Measurements from ENCODE around the gene DSCAML1. TPM values are rescaled to one million over a fixed set of nuclear protein-coding genes. Genes with fewer than 3 reads are reported as not detected.

The DSCAML1 gene
- total RNA-seq, 2 experiments from 2014 or later, result 1.4 to 3.1 TPM

GRCh38 chr11:117554601-117555333 is 242.2 kb downstream of the DSCAML1 start:
- Mint-ChIP-seq H3K27ac (no peak overlapping the region), H3K4me3 (no peak overlapping the region), H3K36me3 (no peaks in the 10 kb centered on the region), H3K4me1 (no peaks in the 10 kb centered on the region), H3K27me3 (peaks cover 8% of the 10 kb centered on the region), H3K9me3 (no peaks in the 10 kb centered on the region)
- DNase-seq (no peak), ATAC-seq (ENCODE audit: low read depth) (no peak)
- POLR2A ChIA-PET, result no interaction called here

- ATAC-seq (ENCODE audit: low read depth) (no peak), DNase-seq (no peak)
- Mint-ChIP-seq H3K4me3 (no peak overlapping the region), H3K9me3 (no peaks in the 10 kb centered on the region), H3K4me1 (no peaks in the 10 kb centered on the region), H3K27ac (no peak overlapping the region), H3K36me3 (no peaks in the 10 kb centered on the region), H3K27me3 (peaks cover 8% of the 10 kb centered on the region)
- POLR2A ChIA-PET, result no interaction called here
These were observed 244.4 kb downstream of the DSCAML1 start for GRCh38 chr11:117552626-117553025.

- no peaks in the 10 kb centered on the region for H3K36me3 Mint-ChIP-seq
- H3K27ac Mint-ChIP-seq, result no peak overlapping the region
- no peak for DNase-seq
- no peak for ATAC-seq (ENCODE audit: low read depth)
- POLR2A ChIA-PET, result no interaction called here
- H3K4me3 Mint-ChIP-seq, result no peak overlapping the region
- no peaks in the 10 kb centered on the region for H3K4me1 Mint-ChIP-seq
- H3K27me3 Mint-ChIP-seq, result peaks cover 8% of the 10 kb centered on the region
- no peaks in the 10 kb centered on the region for H3K9me3 Mint-ChIP-seq
These were observed 245.2 kb downstream of the DSCAML1 start for GRCh38 chr11:117551761-117552343.

GRCh38 chr11:117550466-117550865 is 246.6 kb downstream of the DSCAML1 start:
- no peak for ATAC-seq (ENCODE audit: low read depth)
- H3K36me3 Mint-ChIP-seq, result no peaks in the 10 kb centered on the region
- H3K4me1 Mint-ChIP-seq, result no peaks in the 10 kb centered on the region
- no peaks in the 10 kb centered on the region for H3K9me3 Mint-ChIP-seq
- no peak overlapping the region for H3K27ac Mint-ChIP-seq
- POLR2A ChIA-PET, result no interaction called here
- H3K27me3 Mint-ChIP-seq, result peaks cover 8% of the 10 kb centered on the region
- no peak for DNase-seq
- no peak overlapping the region for H3K4me3 Mint-ChIP-seq

- DNase-seq (no peak), ATAC-seq (ENCODE audit: low read depth) (no peak)
- POLR2A ChIA-PET, result no interaction called here
- Mint-ChIP-seq H3K36me3 (no peaks in the 10 kb centered on the region), H3K27ac (no peak overlapping the region), H3K4me3 (no peak overlapping the region), H3K4me1 (no peaks in the 10 kb centered on the region), H3K9me3 (no peaks in the 10 kb centered on the region), H3K27me3 (peaks cover 4% of the 10 kb centered on the region)
These were observed 247.6 kb downstream of the DSCAML1 start for GRCh38 chr11:117549417-117549816.

GRCh38 chr11:117548876-117549275 is 248.1 kb downstream of the DSCAML1 start:
- Mint-ChIP-seq H3K36me3 (no peaks in the 10 kb centered on the region), H3K27me3 (peaks cover 2% of the 10 kb centered on the region), H3K9me3 (no peaks in the 10 kb centered on the region), H3K27ac (no peak overlapping the region), H3K4me3 (no peak overlapping the region), H3K4me1 (no peaks in the 10 kb centered on the region)
- no peak for ATAC-seq (ENCODE audit: low read depth)
- no peak for DNase-seq
- POLR2A ChIA-PET, result no interaction called here

- Mint-ChIP-seq H3K9me3 (no peaks in the 10 kb centered on the region), H3K27ac (no peak overlapping the region), H3K36me3 (no peaks in the 10 kb centered on the region), H3K4me3 (no peak overlapping the region), H3K27me3 (peaks cover 1% of the 10 kb centered on the region), H3K4me1 (no peaks in the 10 kb centered on the region)
- POLR2A ChIA-PET, result no interaction called here
- DNase-seq (no peak), ATAC-seq (ENCODE audit: low read depth) (no peak)
These were observed 249.1 kb downstream of the DSCAML1 start for GRCh38 chr11:117547946-117548345.

GRCh38 chr11:117547195-117547850 is 249.7 kb downstream of the DSCAML1 start:
- Mint-ChIP-seq H3K4me3 (no peak overlapping the region), H3K27ac (no peak overlapping the region), H3K27me3 (peaks cover 3% of the 10 kb centered on the region), H3K36me3 (no peaks in the 10 kb centered on the region), H3K9me3 (no peaks in the 10 kb centered on the region), H3K4me1 (no peaks in the 10 kb centered on the region)
- DNase-seq, result no peak
- ATAC-seq (ENCODE audit: low read depth), result no peak
- POLR2A ChIA-PET, result no interaction called here

GRCh38 chr11:117546431-117547194 is 250.4 kb downstream of the DSCAML1 start:
- peaks cover 4% of the 10 kb centered on the region for H3K27me3 Mint-ChIP-seq
- H3K9me3 Mint-ChIP-seq, result no peaks in the 10 kb centered on the region
- DNase-seq (no peak), ATAC-seq (ENCODE audit: low read depth) (no peak)
- no peak overlapping the region for H3K27ac Mint-ChIP-seq
- no peaks in the 10 kb centered on the region for H3K4me1 Mint-ChIP-seq
- no peaks in the 10 kb centered on the region for H3K36me3 Mint-ChIP-seq
- H3K4me3 Mint-ChIP-seq, result no peak overlapping the region
- POLR2A ChIA-PET, result no interaction called here

- no peaks in the 10 kb centered on the region for H3K36me3 Mint-ChIP-seq
- POLR2A ChIA-PET, result no interaction called here
- no peaks in the 10 kb centered on the region for H3K9me3 Mint-ChIP-seq
- H3K4me1 Mint-ChIP-seq, result no peaks in the 10 kb centered on the region
- ATAC-seq (ENCODE audit: low read depth), result no peak
- no peak for DNase-seq
- H3K4me3 Mint-ChIP-seq, result no peak overlapping the region
- peaks cover 2% of the 10 kb centered on the region for H3K27me3 Mint-ChIP-seq
- H3K27ac Mint-ChIP-seq, result no peak overlapping the region
These were observed 251.3 kb downstream of the DSCAML1 start for GRCh38 chr11:117545706-117546105.

GRCh38 chr11:117544130-117544800 is 252.8 kb downstream of the DSCAML1 start:
- no peak for ATAC-seq (ENCODE audit: low read depth)
- no peaks in the 10 kb centered on the region for H3K9me3 Mint-ChIP-seq
- peaks cover 2% of the 10 kb centered on the region for H3K27me3 Mint-ChIP-seq
- POLR2A ChIA-PET, result no interaction called here
- no peak for DNase-seq
- H3K4me1 Mint-ChIP-seq, result no peaks in the 10 kb centered on the region
- no peaks in the 10 kb centered on the region for H3K36me3 Mint-ChIP-seq
- H3K27ac Mint-ChIP-seq, result no peak overlapping the region
- no peak overlapping the region for H3K4me3 Mint-ChIP-seq

GRCh38 chr11:117541211-117541610 is 255.8 kb downstream of the DSCAML1 start:
- POLR2A ChIA-PET, result no interaction called here
- H3K4me3 Mint-ChIP-seq, result no peak overlapping the region
- DNase-seq (no peak), ATAC-seq (ENCODE audit: low read depth) (no peak)
- no peaks in the 10 kb centered on the region for H3K36me3 Mint-ChIP-seq
- peaks cover 2% of the 10 kb centered on the region for H3K27me3 Mint-ChIP-seq
- H3K9me3 Mint-ChIP-seq, result no peaks in the 10 kb centered on the region
- H3K4me1 Mint-ChIP-seq, result no peaks in the 10 kb centered on the region
- no peak overlapping the region for H3K27ac Mint-ChIP-seq

All from activated naive CD8-positive, alpha-beta T cell treated with anti-CD3 and anti-CD28 coated beads, Interleukin-2, amount 10 ng/mL, durations not matched to agents 7 days and 5 days (primary cell).